K562 (cell line): ENCODE measurements around the gene HTR4. TPM values are rescaled to one million over a fixed set of nuclear protein-coding genes. Genes with fewer than 3 reads are reported as not detected.

Experiments used
- ATAC-seq: fragments of 200-7000 bp; cut with Tn5 transposase; 3 replicates; pipeline ENCODE4 v1.9.1; 2020; ENCODE audit warnings: moderate library complexity
- BruUV-seq: library from RNA; stranded (reverse); fragments of 400-500 nt; replicated peaks from 2 replicates; lab custom pipeline; 2021; lab: Mats Ljungman, UMichigan
- CTCF ChIA-PET: fragments of 300-600 bp; formaldehyde crosslinking; extraction: SDS; loops from one replicate; lab custom pipeline; 2021; ENCODE audit warnings: low intra/inter-chr PET ratio; lab: Yijun Ruan, JAX
- POLR2A ChIA-PET: fragments of 300-600, 350-650 bp; sonication (Branson Sonifier 250); formaldehyde crosslinking; extraction: SDS; loops from one replicate; lab custom pipeline; 2021; ENCODE audit warnings: antibody characterized with exemption, inconsistent platforms; lab: Yijun Ruan, JAX
- DNase-seq, 4 experiments: peaks; one replicate each; pipeline versions ENCODE4 v3.0.0 to v3.0.0-alpha.2; 2011 to 2018; ENCODE audit warnings: low spot score in 3 of 4, mixed read lengths in 3 of 4; ENCODE audit errors: extremely low read depth in 1 of 4
- FAIRE-seq: peaks from 2 replicates; lab custom pipeline; 2011; peaks lifted over from hg19 to GRCh38; lab: Jason Lieb, UNC
- H2AFZ ChIP-seq: 2 replicates; pipeline ENCODE4 v1.6.0; 2011; ENCODE audit warnings: low read depth, low read length, control low read depth, inconsistent platforms
- H3K27ac ChIP-seq: fragments of 200-600 bp; 3 replicates; pipeline ENCODE4 v1.8.0; 2011; ENCODE audit warnings: low read depth, mild to moderate bottlenecking, control low read depth, inconsistent platforms, low read length, moderate library complexity, mixed read lengths; ENCODE audit errors: extremely low read depth
- H3K27me3 ChIP-seq, 2 experiments: fragments of 300-600 bp in 1 of 2; 2 replicates in 1 of 2; 3 replicates in 1 of 2; pipeline versions ENCODE4 v1.6.0 to v1.8.0; 2011; ENCODE audit warnings: inconsistent platforms in 2 of 2, low read length in 2 of 2, mild to moderate bottlenecking in 1 of 2, mixed read lengths in 1 of 2, moderate library complexity in 1 of 2; ENCODE audit not compliant: control insufficient read depth in 2 of 2, insufficient read depth in 2 of 2
- H3K36me3 ChIP-seq: fragments of 300-600 bp; 3 replicates; pipeline ENCODE4 v1.8.0; 2011; ENCODE audit warnings: mild to moderate bottlenecking, low read length, inconsistent platforms; ENCODE audit not compliant: control insufficient read depth, insufficient read depth
- H3K4me1 ChIP-seq, 2 experiments: fragments of 200-600 bp in 1 of 2; replicated peaks in 1 of 2; 2 replicates in 1 of 2; 3 replicates in 1 of 2; pipeline versions ENCODE4 v1.5.1 to v1.8.0; 2011; ENCODE audit warnings: inconsistent platforms in 2 of 2, low read length in 2 of 2, mild to moderate bottlenecking in 1 of 2, mixed read lengths in 1 of 2, moderate library complexity in 1 of 2; ENCODE audit not compliant: control insufficient read depth in 2 of 2, insufficient read depth in 2 of 2
- H3K4me2 ChIP-seq: 2 replicates; pipeline ENCODE4 v1.6.1; 2011; ENCODE audit warnings: low read length, control low read depth, inconsistent platforms, mixed read lengths; ENCODE audit not compliant: insufficient read depth
- H3K4me3 ChIP-seq: fragments of 200-600 bp; sonication (generic), shearing (Covaris generic); 2 replicates; pipeline ENCODE4 v1.5.1; 2016; ENCODE audit warnings: control low read depth, inconsistent platforms
- H3K79me2 ChIP-seq: fragments of 200-600 bp; 3 replicates; pipeline ENCODE4 v1.8.0; 2011; ENCODE audit warnings: low read length, inconsistent platforms; ENCODE audit not compliant: control insufficient read depth, insufficient read depth
- H3K9ac ChIP-seq, 2 experiments: 2 replicates each; pipeline versions ENCODE4 v1.6.0 to v1.6.1; 2011; ENCODE audit warnings: low read depth in 2 of 2, low read length in 2 of 2, control low read depth in 1 of 2, inconsistent platforms in 1 of 2, mild to moderate bottlenecking in 1 of 2, mixed read lengths in 1 of 2; ENCODE audit not compliant: insufficient read depth in 1 of 2
- H3K9me1 ChIP-seq: one replicate; pipeline ENCODE4 v1.6.0; 2011; ENCODE audit warnings: inconsistent platforms, mild to moderate bottlenecking, low read length, moderate library complexity; ENCODE audit not compliant: control insufficient read depth, insufficient read depth
- H3K9me3 ChIP-seq: replicated peaks from 2 replicates; pipeline ENCODE4 v1.5.1; 2011; ENCODE audit warnings: low read depth, low read length, inconsistent platforms; ENCODE audit not compliant: control insufficient read depth, insufficient read depth
- H4K20me1 ChIP-seq: replicated peaks from 2 replicates; pipeline ENCODE4 v1.6.1; 2011; ENCODE audit warnings: low read length, inconsistent platforms, mixed read lengths; ENCODE audit not compliant: control insufficient read depth, insufficient read depth
- ATF1 ChIP-seq, 2 experiments: fragments of 450-650 bp in 1 of 2; IDR thresholded peaks; 2 replicates each; pipeline ENCODE4 v1.6.1; 2016; ENCODE audit warnings: missing compliant biosample characterization in 1 of 2, missing genetic modification characterization in 1 of 2
- GTF2F1 ChIP-seq: IDR thresholded peaks from 2 replicates; pipeline ENCODE4 v1.6.1; 2011; ENCODE audit warnings: low read depth, low read length, improper control_type of control experiment
- HDAC8 ChIP-seq: fragments of 450-650 bp; IDR thresholded peaks from 2 replicates; pipeline ENCODE4 v1.6.1; 2016; ENCODE audit warnings: mild to moderate bottlenecking, missing genetic modification characterization, moderate library complexity, missing compliant biosample characterization
- NFE2L1 ChIP-seq: fragments of 450-650 bp; IDR thresholded peaks from 2 replicates; pipeline ENCODE4 v1.6.1; 2016; ENCODE audit warnings: missing genetic modification characterization, low read depth, mild to moderate bottlenecking, missing compliant biosample characterization, moderate library complexity, borderline replicate concordance
- PHB2 ChIP-seq: fragments of 450-650 bp; IDR thresholded peaks from 2 replicates; pipeline ENCODE4 v1.6.1; 2017; ENCODE audit warnings: low read depth
- SNIP1 ChIP-seq: fragments of 450-650 bp; IDR thresholded peaks from 2 replicates; pipeline ENCODE4 v1.7.1; 2017; ENCODE audit warnings: low read depth, mild to moderate bottlenecking
- SNRNP70 ChIP-seq: fragments of 200-400 bp; formaldehyde crosslinking; optimal IDR thresholded peaks from 2 replicates; pipeline ENCODE3; 2017; ENCODE audit warnings: low read depth, low read length
- ZNF316 ChIP-seq: fragments of 450-650 bp; IDR thresholded peaks from 2 replicates; pipeline ENCODE4 v1.6.1; 2016
- ZNF408 ChIP-seq: fragments of 250-450 bp; sonication (Bioruptor Pico); IDR thresholded peaks from 2 replicates; pipeline ENCODE4 v1.4.0; 2020; ENCODE audit warnings: low read depth, mild to moderate bottlenecking, moderate library complexity
- ZNF830 ChIP-seq: fragments of 250-450 bp; sonication (Bioruptor Pico); IDR thresholded peaks from 2 replicates; pipeline ENCODE4 v1.5.0; 2021; ENCODE audit warnings: mild to moderate bottlenecking
- in situ Hi-C: fragments of 300-500 bp; cut with MboI; formaldehyde crosslinking; loops from 4 replicates; pipeline ENCODE4 v1.15.0; 2018; ENCODE audit warnings: inconsistent platforms, mixed read lengths
- intact Hi-C: fragments of 100-400 bp; cut with micrococcal nuclease; formaldehyde crosslinking; loops from 2 replicates; pipeline ENCODE4 v1.14.2; 2022
- polyA plus RNA-seq, 8 experiments: library from polyadenylated mRNA; depleted of rRNA in 4 of 8; stranded (reverse) in 5 of 8; unstranded in 3 of 8; fragments of >200 nt; fragmentation: Nextera tagmentation in 2 of 8; fragmentation: Illumina TruSeq in 1 of 8; extraction: Ambion mirVana in 2 of 8; extraction: Trizol in 1 of 8; gene quantifications; 2 replicates each; pipeline versions ENCODE4 v1.2.1 to v1.2.3, GENCODE V29; 2011 to 2014; ENCODE audit warnings: inconsistent platforms in 1 of 8, missing spikeins in 1 of 8
- total RNA-seq, 7 experiments: library from RNA; depleted of rRNA in 6 of 7; stranded (reverse); fragments of >200 nt in 6 of 7; fragmentation: Illumina TruSeq in 2 of 7; extraction: Trizol in 2 of 7; gene quantifications; 2 replicates each; pipeline versions ENCODE4 v1.2.1 to v1.2.3, GENCODE V29; 2011 to 2021; ENCODE audit warnings: low replicate concordance in 1 of 7
- TF ChIP-seq, protein P1 (sequence below): fragments of 450-650 bp; IDR thresholded peaks from 2 replicates; pipeline ENCODE4 v1.7.0; 2016; ENCODE audit warnings: borderline replicate concordance
- TF ChIP-seq, protein P2 (sequence below): fragments of 200-800 bp; sonication (Bioruptor generic); IDR thresholded peaks from 2 replicates; pipeline ENCODE4 v1.6.1; 2016; ENCODE audit warnings: missing genetic modification characterization, missing compliant biosample characterization
- TF ChIP-seq, protein P3 (sequence below): fragments of 250-450 bp; sonication (Bioruptor Pico); IDR thresholded peaks from 2 replicates; pipeline ENCODE4 v1.8.0; 2021; ENCODE audit warnings: borderline replicate concordance, mild to moderate bottlenecking, moderate library complexity; ENCODE audit not compliant: poor library complexity, severe bottlenecking
- TF ChIP-seq, protein P4 (sequence below): fragments of 450-650 bp; IDR thresholded peaks from 2 replicates; pipeline ENCODE4 v1.6.1; 2016; ENCODE audit warnings: mild to moderate bottlenecking

HTR4 gene
- total and polyA plus RNA-seq, 9 of the 15 experiments (the other 6 are each of a cell fraction or from before 2014, with no cell fraction given) = 0.13 TPM; not detected in 8

DNA sequence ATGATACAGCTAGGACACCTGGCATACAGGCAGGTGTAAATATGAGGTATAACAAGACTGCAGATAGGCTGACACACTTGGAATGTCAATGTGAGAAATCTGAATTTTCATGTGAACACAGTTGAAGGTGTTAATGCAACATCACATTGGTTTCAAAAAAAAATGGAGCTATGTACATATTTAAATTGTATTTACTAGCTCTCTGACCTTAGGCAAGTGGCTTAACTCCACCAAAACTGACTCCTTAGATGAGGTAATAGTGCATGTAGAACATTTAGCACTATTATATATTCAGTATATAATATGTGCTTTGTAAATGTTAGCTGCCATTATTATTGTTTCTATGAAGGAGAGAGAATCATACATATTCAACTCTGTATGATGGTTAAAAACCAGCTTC lies 48.0 kb downstream of the HTR4 start:
- Histone ChIP-seq H3K9me1 (no peaks in the 10 kb centered on the region), H3K79me2 (no peaks in the 10 kb centered on the region), H3K27ac (no peak overlapping the region), H4K20me1 (no peaks in the 10 kb centered on the region), H3K4me3 (no peak overlapping the region), H3K9me3 (no peaks in the 10 kb centered on the region), H3K36me3 (no peaks in the 10 kb centered on the region), H3K9ac (no peak overlapping the region), H3K27me3 (no peaks in the 10 kb centered on the region), H3K4me2 (no peak overlapping the region), H2AFZ (no peak overlapping the region), H3K4me1 (no peaks in the 10 kb centered on the region)
- no peak for DNase-seq
- no peak for FAIRE-seq
- intact Hi-C loops = no loop called here
- POLR2A ChIA-PET = no interaction called here
- no TSS peak for BruUV-seq
- in situ Hi-C loops = no loop called here
- CTCF ChIA-PET = no interaction called here
- no peak for ATAC-seq
- no peak for TF ChIP-seq ATF1 (CRISPR knock-in tag; IDR thresholded peaks at IDR 0.05)
- no peak for TF ChIP-seq ATF1 (tag; IDR thresholded peaks at IDR 0.05)
- TF ChIP-seq ZNF408 = no peak
- TF ChIP-seq SNRNP70 = no peak
- TF ChIP-seq, protein P1, sequence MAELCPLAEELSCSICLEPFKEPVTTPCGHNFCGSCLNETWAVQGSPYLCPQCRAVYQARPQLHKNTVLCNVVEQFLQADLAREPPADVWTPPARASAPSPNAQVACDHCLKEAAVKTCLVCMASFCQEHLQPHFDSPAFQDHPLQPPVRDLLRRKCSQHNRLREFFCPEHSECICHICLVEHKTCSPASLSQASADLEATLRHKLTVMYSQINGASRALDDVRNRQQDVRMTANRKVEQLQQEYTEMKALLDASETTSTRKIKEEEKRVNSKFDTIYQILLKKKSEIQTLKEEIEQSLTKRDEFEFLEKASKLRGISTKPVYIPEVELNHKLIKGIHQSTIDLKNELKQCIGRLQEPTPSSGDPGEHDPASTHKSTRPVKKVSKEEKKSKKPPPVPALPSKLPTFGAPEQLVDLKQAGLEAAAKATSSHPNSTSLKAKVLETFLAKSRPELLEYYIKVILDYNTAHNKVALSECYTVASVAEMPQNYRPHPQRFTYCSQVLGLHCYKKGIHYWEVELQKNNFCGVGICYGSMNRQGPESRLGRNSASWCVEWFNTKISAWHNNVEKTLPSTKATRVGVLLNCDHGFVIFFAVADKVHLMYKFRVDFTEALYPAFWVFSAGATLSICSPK = no peak
- TF ChIP-seq, protein P2, sequence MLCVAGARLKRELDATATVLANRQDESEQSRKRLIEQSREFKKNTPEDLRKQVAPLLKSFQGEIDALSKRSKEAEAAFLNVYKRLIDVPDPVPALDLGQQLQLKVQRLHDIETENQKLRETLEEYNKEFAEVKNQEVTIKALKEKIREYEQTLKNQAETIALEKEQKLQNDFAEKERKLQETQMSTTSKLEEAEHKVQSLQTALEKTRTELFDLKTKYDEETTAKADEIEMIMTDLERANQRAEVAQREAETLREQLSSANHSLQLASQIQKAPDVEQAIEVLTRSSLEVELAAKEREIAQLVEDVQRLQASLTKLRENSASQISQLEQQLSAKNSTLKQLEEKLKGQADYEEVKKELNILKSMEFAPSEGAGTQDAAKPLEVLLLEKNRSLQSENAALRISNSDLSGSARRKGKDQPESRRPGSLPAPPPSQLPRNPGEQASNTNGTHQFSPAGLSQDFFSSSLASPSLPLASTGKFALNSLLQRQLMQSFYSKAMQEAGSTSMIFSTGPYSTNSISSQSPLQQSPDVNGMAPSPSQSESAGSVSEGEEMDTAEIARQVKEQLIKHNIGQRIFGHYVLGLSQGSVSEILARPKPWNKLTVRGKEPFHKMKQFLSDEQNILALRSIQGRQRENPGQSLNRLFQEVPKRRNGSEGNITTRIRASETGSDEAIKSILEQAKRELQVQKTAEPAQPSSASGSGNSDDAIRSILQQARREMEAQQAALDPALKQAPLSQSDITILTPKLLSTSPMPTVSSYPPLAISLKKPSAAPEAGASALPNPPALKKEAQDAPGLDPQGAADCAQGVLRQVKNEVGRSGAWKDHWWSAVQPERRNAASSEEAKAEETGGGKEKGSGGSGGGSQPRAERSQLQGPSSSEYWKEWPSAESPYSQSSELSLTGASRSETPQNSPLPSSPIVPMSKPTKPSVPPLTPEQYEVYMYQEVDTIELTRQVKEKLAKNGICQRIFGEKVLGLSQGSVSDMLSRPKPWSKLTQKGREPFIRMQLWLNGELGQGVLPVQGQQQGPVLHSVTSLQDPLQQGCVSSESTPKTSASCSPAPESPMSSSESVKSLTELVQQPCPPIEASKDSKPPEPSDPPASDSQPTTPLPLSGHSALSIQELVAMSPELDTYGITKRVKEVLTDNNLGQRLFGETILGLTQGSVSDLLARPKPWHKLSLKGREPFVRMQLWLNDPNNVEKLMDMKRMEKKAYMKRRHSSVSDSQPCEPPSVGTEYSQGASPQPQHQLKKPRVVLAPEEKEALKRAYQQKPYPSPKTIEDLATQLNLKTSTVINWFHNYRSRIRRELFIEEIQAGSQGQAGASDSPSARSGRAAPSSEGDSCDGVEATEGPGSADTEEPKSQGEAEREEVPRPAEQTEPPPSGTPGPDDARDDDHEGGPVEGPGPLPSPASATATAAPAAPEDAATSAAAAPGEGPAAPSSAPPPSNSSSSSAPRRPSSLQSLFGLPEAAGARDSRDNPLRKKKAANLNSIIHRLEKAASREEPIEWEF (CRISPR knock-in tag) = no peak
- no peak for TF ChIP-seq PHB2
- no peak for TF ChIP-seq SNIP1
- no peak for TF ChIP-seq NFE2L1
- TF ChIP-seq GTF2F1 = no peak
- no peak for TF ChIP-seq ZNF316
- TF ChIP-seq, protein P3, sequence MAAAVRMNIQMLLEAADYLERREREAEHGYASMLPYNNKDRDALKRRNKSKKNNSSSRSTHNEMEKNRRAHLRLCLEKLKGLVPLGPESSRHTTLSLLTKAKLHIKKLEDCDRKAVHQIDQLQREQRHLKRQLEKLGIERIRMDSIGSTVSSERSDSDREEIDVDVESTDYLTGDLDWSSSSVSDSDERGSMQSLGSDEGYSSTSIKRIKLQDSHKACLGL = no peak
- no peak for TF ChIP-seq ZNF830 (CRISPR knock-in tag)
- TF ChIP-seq HDAC8 (tag) = no peak
- TF ChIP-seq, protein P4, sequence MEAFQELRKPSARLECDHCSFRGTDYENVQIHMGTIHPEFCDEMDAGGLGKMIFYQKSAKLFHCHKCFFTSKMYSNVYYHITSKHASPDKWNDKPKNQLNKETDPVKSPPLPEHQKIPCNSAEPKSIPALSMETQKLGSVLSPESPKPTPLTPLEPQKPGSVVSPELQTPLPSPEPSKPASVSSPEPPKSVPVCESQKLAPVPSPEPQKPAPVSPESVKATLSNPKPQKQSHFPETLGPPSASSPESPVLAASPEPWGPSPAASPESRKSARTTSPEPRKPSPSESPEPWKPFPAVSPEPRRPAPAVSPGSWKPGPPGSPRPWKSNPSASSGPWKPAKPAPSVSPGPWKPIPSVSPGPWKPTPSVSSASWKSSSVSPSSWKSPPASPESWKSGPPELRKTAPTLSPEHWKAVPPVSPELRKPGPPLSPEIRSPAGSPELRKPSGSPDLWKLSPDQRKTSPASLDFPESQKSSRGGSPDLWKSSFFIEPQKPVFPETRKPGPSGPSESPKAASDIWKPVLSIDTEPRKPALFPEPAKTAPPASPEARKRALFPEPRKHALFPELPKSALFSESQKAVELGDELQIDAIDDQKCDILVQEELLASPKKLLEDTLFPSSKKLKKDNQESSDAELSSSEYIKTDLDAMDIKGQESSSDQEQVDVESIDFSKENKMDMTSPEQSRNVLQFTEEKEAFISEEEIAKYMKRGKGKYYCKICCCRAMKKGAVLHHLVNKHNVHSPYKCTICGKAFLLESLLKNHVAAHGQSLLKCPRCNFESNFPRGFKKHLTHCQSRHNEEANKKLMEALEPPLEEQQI = no peak
